ENCODE results near the gene A3GALT2.

- no peak for TF ChIP-seq CTCF (IDR thresholded peaks at IDR 0.05)
- no peak for TF ChIP-seq POLR2A (IDR thresholded peaks at IDR 0.05)
- no peak for TF ChIP-seq EP300 (IDR thresholded peaks at IDR 0.05)
These were observed 1.5 kb downstream of the A3GALT2 start for GRCh38 chr1:33319186-33319948.

Data from ovary (tissue), 3 donors.